Karpas-422 (cell line): ENCODE results near the gene MAP3K5. TPM values are rescaled to one million over a fixed set of nuclear protein-coding genes. Genes with fewer than 3 reads are reported as not detected.
A peak's percentile ranks its signal among the peaks of the same experiment; 100 is the strongest.

Source experiments
- DNase-seq: peaks from one replicate; pipeline ENCODE4 v3.0.0-alpha.2; 2015
- H2AFZ ChIP-seq: fragments of 200-600 bp; sonication (generic); 2 replicates; pipeline ENCODE4 v1.6.1; 2014; ENCODE audit warnings: antibody characterized with exemption, low read length, mixed read lengths
- H3K27ac ChIP-seq: fragments of 200-600 bp; sonication (generic); 2 replicates; pipeline ENCODE4 v1.5.1; 2014; ENCODE audit warnings: mild to moderate bottlenecking, low read length, moderate library complexity
- H3K27me3 ChIP-seq: fragments of 200-600 bp; sonication (generic); 2 replicates; pipeline ENCODE4 v1.6.1; 2014; ENCODE audit warnings: low read length, mixed read lengths
- H3K36me3 ChIP-seq: fragments of 200-600 bp; sonication (generic); 2 replicates; pipeline ENCODE4 v1.6.1; 2014; ENCODE audit warnings: low read length, mixed read lengths; ENCODE audit not compliant: insufficient read depth
- H3K4me1 ChIP-seq: fragments of 200-600 bp; sonication (generic); 2 replicates; pipeline ENCODE4 v1.6.1; 2014; ENCODE audit warnings: mild to moderate bottlenecking, low read length, mixed read lengths
- H3K4me2 ChIP-seq: fragments of 200-600 bp; sonication (generic); 2 replicates; pipeline ENCODE4 v1.6.1; 2014; ENCODE audit warnings: low read length, low read depth, mild to moderate bottlenecking; ENCODE audit not compliant: poor library complexity, severe bottlenecking
- H3K4me3 ChIP-seq: fragments of 200-600 bp; sonication (generic); 2 replicates; pipeline ENCODE4 v1.5.1; 2014; ENCODE audit warnings: mild to moderate bottlenecking, antibody characterized with exemption, low read length, mixed read lengths
- H3K79me2 ChIP-seq: fragments of 200-600 bp; sonication (generic); 2 replicates; pipeline ENCODE4 v1.6.1; 2014; ENCODE audit warnings: mild to moderate bottlenecking, low read length, mixed read lengths
- H3K9ac ChIP-seq: fragments of 200-600 bp; sonication (generic); 2 replicates; pipeline ENCODE4 v1.6.0; 2014; ENCODE audit warnings: low read length
- H3K9me2 ChIP-seq: fragments of 200-600 bp; sonication (generic), shearing (Covaris generic); replicated peaks from 2 replicates; pipeline ENCODE4 v1.6.0; 2014; ENCODE audit warnings: mild to moderate bottlenecking, low read length, moderate library complexity; ENCODE audit not compliant: insufficient read depth
- H3K9me3 ChIP-seq: fragments of 300-700, 200-600 bp; sonication (generic); 2 replicates; pipeline ENCODE4 v1.6.1; 2014; ENCODE audit warnings: low read length, mixed read lengths
- H4K20me1 ChIP-seq: fragments of 200-600 bp; sonication (generic); 2 replicates; pipeline ENCODE4 v1.6.1; 2014; ENCODE audit warnings: mild to moderate bottlenecking, antibody characterized with exemption, low read length, low read depth; ENCODE audit not compliant: insufficient read depth
- total RNA-seq: library from RNA; depleted of rRNA; stranded (reverse); fragments of >200 nt; shearing (Covaris generic); gene quantifications from 2 replicates; pipeline ENCODE4 v1.2.3, GENCODE V29; 2014; ENCODE audit warnings: low replicate concordance; rRNA removed

MAP3K5 gene, protein sequence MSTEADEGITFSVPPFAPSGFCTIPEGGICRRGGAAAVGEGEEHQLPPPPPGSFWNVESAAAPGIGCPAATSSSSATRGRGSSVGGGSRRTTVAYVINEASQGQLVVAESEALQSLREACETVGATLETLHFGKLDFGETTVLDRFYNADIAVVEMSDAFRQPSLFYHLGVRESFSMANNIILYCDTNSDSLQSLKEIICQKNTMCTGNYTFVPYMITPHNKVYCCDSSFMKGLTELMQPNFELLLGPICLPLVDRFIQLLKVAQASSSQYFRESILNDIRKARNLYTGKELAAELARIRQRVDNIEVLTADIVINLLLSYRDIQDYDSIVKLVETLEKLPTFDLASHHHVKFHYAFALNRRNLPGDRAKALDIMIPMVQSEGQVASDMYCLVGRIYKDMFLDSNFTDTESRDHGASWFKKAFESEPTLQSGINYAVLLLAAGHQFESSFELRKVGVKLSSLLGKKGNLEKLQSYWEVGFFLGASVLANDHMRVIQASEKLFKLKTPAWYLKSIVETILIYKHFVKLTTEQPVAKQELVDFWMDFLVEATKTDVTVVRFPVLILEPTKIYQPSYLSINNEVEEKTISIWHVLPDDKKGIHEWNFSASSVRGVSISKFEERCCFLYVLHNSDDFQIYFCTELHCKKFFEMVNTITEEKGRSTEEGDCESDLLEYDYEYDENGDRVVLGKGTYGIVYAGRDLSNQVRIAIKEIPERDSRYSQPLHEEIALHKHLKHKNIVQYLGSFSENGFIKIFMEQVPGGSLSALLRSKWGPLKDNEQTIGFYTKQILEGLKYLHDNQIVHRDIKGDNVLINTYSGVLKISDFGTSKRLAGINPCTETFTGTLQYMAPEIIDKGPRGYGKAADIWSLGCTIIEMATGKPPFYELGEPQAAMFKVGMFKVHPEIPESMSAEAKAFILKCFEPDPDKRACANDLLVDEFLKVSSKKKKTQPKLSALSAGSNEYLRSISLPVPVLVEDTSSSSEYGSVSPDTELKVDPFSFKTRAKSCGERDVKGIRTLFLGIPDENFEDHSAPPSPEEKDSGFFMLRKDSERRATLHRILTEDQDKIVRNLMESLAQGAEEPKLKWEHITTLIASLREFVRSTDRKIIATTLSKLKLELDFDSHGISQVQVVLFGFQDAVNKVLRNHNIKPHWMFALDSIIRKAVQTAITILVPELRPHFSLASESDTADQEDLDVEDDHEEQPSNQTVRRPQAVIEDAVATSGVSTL (N-terminal part only)
- 1.0 and 1.1 TPM in 2 replicates for total RNA-seq

GRCh38 chr6:136792410-136793262, at the start of gene MAP3K5:
MAP3K5 (minus strand) TSS chr6:136792477; CDS start chr6:136792157, 320 bp downstream.
- peaks cover 24% of the 10 kb centered on the region for H3K4me1 ChIP-seq
- peak within 1 kb of the TSS; percentile 100 for H2AFZ ChIP-seq
- H3K9me3 ChIP-seq: no peaks in the 10 kb centered on the region
- no peak within 1 kb of the TSS for H3K27ac ChIP-seq
- H3K27me3 ChIP-seq: no peaks in the 10 kb centered on the region; the same call in 1 of the 2 replicates
- H3K9ac ChIP-seq: peak within 1 kb of the TSS; percentile 75
- H3K79me2 ChIP-seq: no peaks in the 10 kb centered on the region
- H3K4me2 ChIP-seq: peak within 1 kb of the TSS; percentile 96
- no peaks in the 10 kb centered on the region for H3K9me2 ChIP-seq
- H3K36me3 ChIP-seq: no peaks in the 10 kb centered on the region
- no peaks in the 10 kb centered on the region for H4K20me1 ChIP-seq
- peak within 1 kb of the TSS; percentile 76 for H3K4me3 ChIP-seq
- peak; percentile 95 for DNase-seq

- H3K4me2 ChIP-seq: no peak overlapping the region
- peaks cover 20% of the 10 kb centered on the region for H3K79me2 ChIP-seq
- H3K9ac ChIP-seq: no peak overlapping the region
- no peaks in the 10 kb centered on the region for H3K9me3 ChIP-seq
- H3K36me3 ChIP-seq: no peaks in the 10 kb centered on the region
- H3K9me2 ChIP-seq: no peaks in the 10 kb centered on the region
- H3K4me1 ChIP-seq: peaks cover 9% of the 10 kb centered on the region
- no peaks in the 10 kb centered on the region for H4K20me1 ChIP-seq
- H3K27ac ChIP-seq: no peak overlapping the region
- no peak for DNase-seq
- H3K27me3 ChIP-seq: no peaks in the 10 kb centered on the region
- no peak overlapping the region for H2AFZ ChIP-seq
- no peak overlapping the region for H3K4me3 ChIP-seq
Observed at GRCh38 chr6:136840276-136841001, 48.2 kb upstream of the MAP3K5 start.

DNA sequence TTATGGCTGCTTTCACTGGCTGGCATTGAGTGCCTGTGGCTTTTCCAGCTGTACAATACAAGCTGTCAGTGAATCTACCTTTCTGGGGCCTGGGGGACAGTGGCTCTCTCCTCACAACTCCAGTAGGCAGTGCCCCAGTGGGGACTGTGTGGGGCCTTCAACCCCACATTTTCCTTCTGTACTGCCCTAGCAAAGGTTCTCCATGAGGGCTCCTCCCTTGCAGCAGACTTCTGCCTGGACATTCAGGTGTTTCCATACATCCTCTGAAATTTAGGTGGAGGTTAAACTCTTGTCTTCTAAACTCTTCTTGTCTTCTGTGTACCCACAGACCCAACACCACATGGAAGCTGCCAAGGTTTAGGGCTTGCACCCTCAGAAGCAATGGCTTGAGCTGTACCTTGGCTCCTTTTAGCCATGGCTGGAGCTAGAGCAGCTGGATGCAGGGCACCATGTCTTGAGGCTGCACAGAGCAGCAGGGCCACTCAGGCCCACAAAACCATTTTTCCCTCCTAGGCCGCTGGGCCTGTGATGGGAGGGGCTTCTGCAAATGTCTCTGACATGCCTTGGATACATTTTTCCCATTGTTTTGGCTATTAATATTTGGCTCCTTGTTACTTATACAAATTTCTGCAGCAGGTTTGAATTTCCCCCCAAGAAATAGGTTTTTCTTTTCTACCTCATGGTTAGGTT, 39.7 kb upstream of the MAP3K5 start:
- Histone ChIP-seq H3K9me3 (peaks cover 19% of the 10 kb centered on the region), H3K79me2 (peaks cover 3% of the 10 kb centered on the region; the same call in 1 of the 2 replicates), H3K27me3 (no peaks in the 10 kb centered on the region), H2AFZ (no peak overlapping the region), H3K9me2 (no peaks in the 10 kb centered on the region), H3K4me3 (no peak overlapping the region), H3K27ac (no peak overlapping the region), H3K36me3 (peaks cover 50% of the 10 kb centered on the region), H3K9ac (no peak overlapping the region), H3K4me1 (no peaks in the 10 kb centered on the region), H4K20me1 (no peaks in the 10 kb centered on the region), H3K4me2 (no peak overlapping the region)
- DNase-seq: peak; percentile 56

GRCh38 chr6:136826216-136826615, 33.9 kb upstream of the MAP3K5 start:
- peaks cover 9% of the 10 kb centered on the region; the same call in 1 of the 2 replicates for H3K9me3 ChIP-seq
- no peak overlapping the region for H3K4me2 ChIP-seq
- no peak overlapping the region for H3K27ac ChIP-seq
- no peaks in the 10 kb centered on the region for H4K20me1 ChIP-seq
- H3K9ac ChIP-seq: no peak overlapping the region
- H3K36me3 ChIP-seq: peaks cover 40% of the 10 kb centered on the region
- H3K4me3 ChIP-seq: no peak overlapping the region
- no peaks in the 10 kb centered on the region for H3K9me2 ChIP-seq
- peaks cover 15% of the 10 kb centered on the region for H3K4me1 ChIP-seq
- H2AFZ ChIP-seq: no peak overlapping the region
- DNase-seq: no peak
- H3K27me3 ChIP-seq: no peaks in the 10 kb centered on the region
- peaks cover 10% of the 10 kb centered on the region for H3K79me2 ChIP-seq

GRCh38 chr6:136823128-136823660, 30.9 kb upstream of the MAP3K5 start:
- DNase-seq: no peak
- Histone ChIP-seq H3K4me3 (peak overlapping the region; percentile 74), H3K9me3 (no peaks in the 10 kb centered on the region), H3K27ac (no peak overlapping the region), H3K4me2 (peak overlapping the region; percentile 92), H3K9ac (peak overlapping the region; percentile 75), H2AFZ (peak overlapping the region; percentile 53; the same call in 1 of the 2 replicates), H3K79me2 (peaks cover 10% of the 10 kb centered on the region), H3K4me1 (peaks cover 15% of the 10 kb centered on the region), H3K9me2 (no peaks in the 10 kb centered on the region), H4K20me1 (no peaks in the 10 kb centered on the region), H3K27me3 (no peaks in the 10 kb centered on the region), H3K36me3 (peaks cover 12% of the 10 kb centered on the region)

DNA sequence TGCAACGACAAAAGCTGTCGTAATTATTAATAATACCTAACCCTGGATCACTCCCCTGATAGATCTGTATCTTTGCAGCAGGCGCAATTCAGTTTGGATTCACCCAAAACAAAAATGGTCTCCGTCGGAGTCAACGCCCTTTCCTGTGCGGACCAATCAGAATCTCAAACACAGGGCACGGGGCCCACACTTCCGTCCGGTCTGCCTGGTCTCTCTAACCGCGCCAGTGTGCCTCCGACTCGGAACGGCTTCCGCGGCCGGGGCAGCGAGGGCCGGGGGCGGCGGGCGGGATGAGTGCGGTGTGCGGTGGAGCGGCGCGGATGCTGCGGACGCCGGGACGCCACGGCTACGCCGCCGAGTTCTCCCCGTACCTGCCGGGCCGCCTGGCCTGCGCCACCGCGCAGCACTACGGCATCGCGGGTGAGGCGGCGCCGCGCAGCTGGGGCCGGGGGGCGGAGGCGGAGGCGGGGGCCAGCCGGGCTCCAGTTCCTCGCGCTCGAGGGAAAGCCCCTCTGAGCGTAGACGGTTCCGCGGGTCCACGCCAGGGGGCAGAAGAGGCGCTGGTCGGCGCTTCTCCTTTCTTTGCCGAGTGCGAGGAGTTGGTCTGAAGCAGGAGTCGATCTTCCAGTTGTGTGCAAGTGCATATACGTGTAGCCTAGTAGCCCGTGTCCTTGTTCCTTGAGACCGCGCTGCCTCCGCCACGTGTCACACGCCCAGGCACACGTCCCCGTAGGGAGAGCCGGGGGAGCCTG, 30.3 kb upstream of the MAP3K5 start, which contains the start of gene PEX7:
PEX7 (plus strand) TSS at position 217 of the 752 bp plus-strand sequence; CDS start at position 291, 74 bp downstream.
- Histone ChIP-seq H3K36me3 (peaks cover 9% of the 10 kb centered on the region; the same call in 1 of the 2 replicates), H3K9ac (peak within 1 kb of the TSS; percentile 75), H3K9me3 (no peaks in the 10 kb centered on the region), H3K79me2 (peaks cover 10% of the 10 kb centered on the region), H2AFZ (peak within 1 kb of the TSS; percentile 92), H3K9me2 (no peaks in the 10 kb centered on the region), H3K4me3 (peak within 1 kb of the TSS; percentile 74), H3K27ac (no peak within 1 kb of the TSS), H3K4me2 (peak within 1 kb of the TSS; percentile 92), H4K20me1 (no peaks in the 10 kb centered on the region), H3K4me1 (peaks cover 15% of the 10 kb centered on the region), H3K27me3 (no peaks in the 10 kb centered on the region)
- DNase-seq: peak; percentile 96
